Measurements from ENCODE around the gene SMURF2. TPM values are rescaled to one million over a fixed set of nuclear protein-coding genes. Genes with fewer than 3 reads are reported as not detected.
A peak's percentile ranks its signal among the peaks of the same experiment; 100 is the strongest.

SMURF2 gene
- total RNA-seq, 1 donor from 2014 or later: 24.6 TPM

- Histone ChIP-seq H3K79me2 (ENCODE audit: low read depth) (peaks cover 62% of the 10 kb centered on the region), H3K27me3 (no peaks in the 10 kb centered on the region), H2AFZ (replicated peaks) (no peak overlapping the region), H3K36me3 (peaks cover 35% of the 10 kb centered on the region), H3F3A (ENCODE audit: low read depth) (no peaks in the 10 kb centered on the region), H4K20me1 (ENCODE audit: low read depth) (peaks cover 10% of the 10 kb centered on the region), H3K27ac (no peak overlapping the region), H3K9ac (no peak overlapping the region), H3K4me1 (no peaks in the 10 kb centered on the region), H3K9me3 (ENCODE audit: low read depth) (no peaks in the 10 kb centered on the region), H3K4me2 (no peak overlapping the region), H3K4me3 (no peak overlapping the region)
- Mint-ChIP-seq H3K27ac (no peak overlapping the region), H3K9me3 (no peaks in the 10 kb centered on the region), H3K4me1 (no peaks in the 10 kb centered on the region), H3K27me3 (ENCODE audit: insufficient read depth, low read depth) (no peaks in the 10 kb centered on the region), H3K36me3 (peaks cover 39% of the 10 kb centered on the region), H3K4me3 (no peak overlapping the region)
- no peak for DNase-seq (ENCODE audit: low spot score)
- TF ChIP-seq EZH2phosphoT487 (IDR thresholded peaks at IDR 0.05): no peak
- no peak for TF ChIP-seq EZH2 (IDR thresholded peaks at IDR 0.05)
- TF ChIP-seq, protein P1, sequence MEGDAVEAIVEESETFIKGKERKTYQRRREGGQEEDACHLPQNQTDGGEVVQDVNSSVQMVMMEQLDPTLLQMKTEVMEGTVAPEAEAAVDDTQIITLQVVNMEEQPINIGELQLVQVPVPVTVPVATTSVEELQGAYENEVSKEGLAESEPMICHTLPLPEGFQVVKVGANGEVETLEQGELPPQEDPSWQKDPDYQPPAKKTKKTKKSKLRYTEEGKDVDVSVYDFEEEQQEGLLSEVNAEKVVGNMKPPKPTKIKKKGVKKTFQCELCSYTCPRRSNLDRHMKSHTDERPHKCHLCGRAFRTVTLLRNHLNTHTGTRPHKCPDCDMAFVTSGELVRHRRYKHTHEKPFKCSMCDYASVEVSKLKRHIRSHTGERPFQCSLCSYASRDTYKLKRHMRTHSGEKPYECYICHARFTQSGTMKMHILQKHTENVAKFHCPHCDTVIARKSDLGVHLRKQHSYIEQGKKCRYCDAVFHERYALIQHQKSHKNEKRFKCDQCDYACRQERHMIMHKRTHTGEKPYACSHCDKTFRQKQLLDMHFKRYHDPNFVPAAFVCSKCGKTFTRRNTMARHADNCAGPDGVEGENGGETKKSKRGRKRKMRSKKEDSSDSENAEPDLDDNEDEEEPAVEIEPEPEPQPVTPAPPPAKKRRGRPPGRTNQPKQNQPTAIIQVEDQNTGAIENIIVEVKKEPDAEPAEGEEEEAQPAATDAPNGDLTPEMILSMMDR (IDR thresholded peaks at IDR 0.05): no peak
These were observed 146.7 kb downstream of the SMURF2 start for GRCh38 chr17:64515419-64515818.

DNA sequence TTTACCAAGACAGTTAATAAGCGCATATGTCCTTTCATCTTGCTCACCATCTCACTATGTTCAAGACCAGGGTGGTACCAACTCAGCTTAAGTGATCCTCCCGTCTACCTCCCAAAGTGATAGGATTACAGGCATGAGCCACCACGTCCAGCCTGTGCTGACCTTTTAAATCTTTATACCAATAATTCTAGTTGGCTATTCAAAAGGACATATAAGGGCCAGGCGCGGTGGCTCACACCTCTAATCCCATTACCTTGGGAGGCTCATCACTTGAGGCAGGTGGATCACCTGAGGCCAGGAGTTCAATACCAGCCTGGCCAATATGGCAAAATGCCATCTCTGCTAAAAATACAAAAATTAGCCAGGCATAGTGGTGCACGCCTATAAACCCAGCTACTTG is 152.9 kb downstream of the SMURF2 start:
- peaks cover 28% of the 10 kb centered on the region for H3K36me3 Mint-ChIP-seq
- no peak overlapping the region for H3K4me3 ChIP-seq

DNA sequence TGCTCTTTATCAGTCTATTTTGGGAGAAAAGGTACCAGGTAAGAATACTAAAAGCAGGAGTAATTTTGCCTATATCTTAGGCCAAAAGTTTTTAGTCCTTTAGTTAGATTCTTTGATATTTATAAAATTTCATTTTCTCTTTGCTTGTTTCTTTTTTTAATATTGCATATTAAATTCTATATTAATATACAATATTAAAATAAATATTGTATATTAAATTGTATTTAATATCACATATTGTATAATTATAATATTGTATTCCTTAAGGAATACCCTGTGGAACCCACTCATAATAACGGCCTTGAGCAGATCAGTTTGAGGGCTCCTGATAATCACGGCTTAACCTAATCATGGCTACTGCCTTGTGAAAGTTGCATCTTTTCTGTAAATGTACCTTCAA is 153.4 kb downstream of the SMURF2 start:
- Mint-ChIP-seq H3K4me3 (peak overlapping the region; percentile 100), H3K4me1 (peaks cover 28% of the 10 kb centered on the region), H3K36me3 (peaks cover 32% of the 10 kb centered on the region), H3K27me3 (ENCODE audit: insufficient read depth, low read depth) (peaks cover 12% of the 10 kb centered on the region), H3K27ac (no peak overlapping the region), H3K9me3 (no peaks in the 10 kb centered on the region)
- Histone ChIP-seq H3K4me1 (peaks cover 17% of the 10 kb centered on the region), H3K27ac (no peak overlapping the region), H3K36me3 (peaks cover 29% of the 10 kb centered on the region), H3F3A (ENCODE audit: low read depth) (peaks cover 29% of the 10 kb centered on the region), H3K4me3 (peak overlapping the region; percentile 93), H3K4me2 (peak overlapping the region; percentile 96), H2AFZ (replicated peaks) (no peak overlapping the region), H3K9me3 (ENCODE audit: low read depth) (no peaks in the 10 kb centered on the region), H4K20me1 (ENCODE audit: low read depth) (peaks cover 47% of the 10 kb centered on the region), H3K79me2 (ENCODE audit: low read depth) (peaks cover 93% of the 10 kb centered on the region), H3K9ac (no peak overlapping the region), H3K27me3 (no peaks in the 10 kb centered on the region)
- DNase-seq (ENCODE audit: low spot score): no peak
- TF ChIP-seq EZH2 (IDR thresholded peaks at IDR 0.05) (no peak), EZH2phosphoT487 (IDR thresholded peaks at IDR 0.05) (no peak)
- TF ChIP-seq, protein P1 (IDR thresholded peaks at IDR 0.05): no peak

More for the DNA sequence above, 152.9 kb downstream of the SMURF2 start:
- Histone ChIP-seq H3F3A (ENCODE audit: low read depth) (peaks cover 24% of the 10 kb centered on the region), H4K20me1 (ENCODE audit: low read depth) (peaks cover 42% of the 10 kb centered on the region), H3K9me3 (ENCODE audit: low read depth) (no peaks in the 10 kb centered on the region), H3K4me1 (peaks cover 12% of the 10 kb centered on the region), H3K79me2 (ENCODE audit: low read depth) (peaks cover 93% of the 10 kb centered on the region), H3K4me2 (peak overlapping the region; percentile 96), H3K9ac (no peak overlapping the region), H3K27ac (no peak overlapping the region), H3K27me3 (no peaks in the 10 kb centered on the region), H2AFZ (replicated peaks) (no peak overlapping the region), H3K36me3 (peaks cover 28% of the 10 kb centered on the region)
- DNase-seq (ENCODE audit: low spot score): no peak
- H3K27me3 Mint-ChIP-seq (ENCODE audit: insufficient read depth, low read depth): peaks cover 12% of the 10 kb centered on the region
- TF ChIP-seq EZH2 (IDR thresholded peaks at IDR 0.05) (no peak), EZH2phosphoT487 (IDR thresholded peaks at IDR 0.05) (no peak)
- TF ChIP-seq, protein P1 (IDR thresholded peaks at IDR 0.05): no peak
- H3K4me1 Mint-ChIP-seq: peaks cover 23% of the 10 kb centered on the region
- H3K27ac Mint-ChIP-seq: no peak overlapping the region
- H3K9me3 Mint-ChIP-seq: no peaks in the 10 kb centered on the region
- H3K4me3 Mint-ChIP-seq: no peak overlapping the region

Measured in neural progenitor cell (in vitro differentiated cells).